Effector memory CD4-positive, alpha-beta T cell (primary cell): ENCODE data around the gene SF3B2.
"Not testable (repeated sequence)": the region's sequence is repeated elsewhere in the genome, so short reads cannot be mapped to it uniquely, and the experiment has no call there.

Experiments
- DNase-seq, 3 donors: peaks; one replicate each; pipeline ENCODE4 v3.0.0-alpha.2; 2020
- H3K27ac ChIP-seq: 2 replicates; pipeline ENCODE4 v1.7.0; 2013; ENCODE audit warnings: mild to moderate bottlenecking, low read length, moderate library complexity; ENCODE audit not compliant: insufficient read depth, poor library complexity, severe bottlenecking
- H3K27me3 ChIP-seq: replicated peaks from 2 replicates; pipeline ENCODE4 v1.7.0; 2013; ENCODE audit warnings: mild to moderate bottlenecking, low read length; ENCODE audit not compliant: insufficient read depth, control insufficient read depth, poor library complexity, severe bottlenecking
- H3K36me3 ChIP-seq: 2 replicates; pipeline ENCODE4 v1.7.0; 2013; ENCODE audit warnings: mild to moderate bottlenecking, low read length, moderate library complexity; ENCODE audit not compliant: control insufficient read depth, insufficient read depth
- H3K4me1 ChIP-seq: 2 replicates; pipeline ENCODE4 v1.7.0; 2013; ENCODE audit warnings: low read length, mild to moderate bottlenecking; ENCODE audit not compliant: control insufficient read depth, insufficient read depth, poor library complexity, severe bottlenecking
- H3K4me3 ChIP-seq: 2 replicates; pipeline ENCODE4 v1.7.0; 2013; ENCODE audit warnings: low read length, low read depth, mild to moderate bottlenecking; ENCODE audit not compliant: insufficient read depth, poor library complexity, severe bottlenecking
- H3K9me3 ChIP-seq: 2 replicates; pipeline ENCODE4 v1.7.0; 2013; ENCODE audit warnings: mild to moderate bottlenecking, low read length, moderate library complexity; ENCODE audit not compliant: control insufficient read depth

SF3B2 gene

GRCh38 chr11:66072518-66072917 is 20.4 kb downstream of the SF3B2 start:
- no peaks in the 10 kb centered on the region for H3K27me3 ChIP-seq
- no peaks in the 10 kb centered on the region for H3K9me3 ChIP-seq
- H3K4me3 ChIP-seq = peak overlapping the region; percentile 79
- peaks cover 16% of the 10 kb centered on the region for H3K36me3 ChIP-seq
- H3K27ac ChIP-seq = peak overlapping the region; percentile 12
- peaks cover 28% of the 10 kb centered on the region for H3K4me1 ChIP-seq
- no peak for DNase-seq

GRCh38 chr11:66073669-66074068 is 21.5 kb downstream of the SF3B2 start:
- DNase-seq = no peak
- H3K9me3 ChIP-seq = no peaks in the 10 kb centered on the region
- H3K4me3 ChIP-seq = no peak overlapping the region
- peaks cover 30% of the 10 kb centered on the region for H3K4me1 ChIP-seq
- no peaks in the 10 kb centered on the region for H3K27me3 ChIP-seq
- H3K36me3 ChIP-seq = peaks cover 6% of the 10 kb centered on the region
- no peak overlapping the region for H3K27ac ChIP-seq

- Histone ChIP-seq H3K36me3 (peaks cover 6% of the 10 kb centered on the region), H3K9me3 (no peaks in the 10 kb centered on the region), H3K27ac (no peak overlapping the region), H3K4me1 (peaks cover 32% of the 10 kb centered on the region), H3K27me3 (no peaks in the 10 kb centered on the region), H3K4me3 (no peak overlapping the region)
- no peak for DNase-seq
Observed at GRCh38 chr11:66075273-66075672, 23.1 kb downstream of the SF3B2 start.

- H3K36me3 ChIP-seq = peaks cover 6% of the 10 kb centered on the region
- no peak for DNase-seq
- H3K4me3 ChIP-seq = no peak overlapping the region
- H3K4me1 ChIP-seq = peaks cover 41% of the 10 kb centered on the region
- no peaks in the 10 kb centered on the region for H3K9me3 ChIP-seq
- no peak overlapping the region for H3K27ac ChIP-seq
- no peaks in the 10 kb centered on the region for H3K27me3 ChIP-seq
Observed at GRCh38 chr11:66076561-66076960, 24.4 kb downstream of the SF3B2 start.

- Histone ChIP-seq H3K4me3 (no peak overlapping the region), H3K4me1 (peaks cover 46% of the 10 kb centered on the region)
- no peak for DNase-seq
Observed at GRCh38 chr11:66077927-66078326, 25.8 kb downstream of the SF3B2 start.

GRCh38 chr11:66078949-66079348 is 26.8 kb downstream of the SF3B2 start:
- H3K27ac ChIP-seq = peak overlapping the region; percentile 76
- H3K4me3 ChIP-seq, H3K27me3 ChIP-seq, H3K9me3 ChIP-seq, H3K36me3 ChIP-seq, DNase-seq: not testable (repeated sequence)
- H3K4me1 ChIP-seq = peaks cover 52% of the 10 kb centered on the region

More at GRCh38 chr11:66077927-66078326, 25.8 kb downstream of the SF3B2 start:
- Histone ChIP-seq H3K36me3 (peaks cover 6% of the 10 kb centered on the region), H3K27me3 (no peaks in the 10 kb centered on the region), H3K27ac (no peak overlapping the region), H3K9me3 (no peaks in the 10 kb centered on the region)

- Histone ChIP-seq H3K4me1 (peaks cover 59% of the 10 kb centered on the region), H3K4me3 (no peak overlapping the region), H3K36me3 (peaks cover 6% of the 10 kb centered on the region), H3K27ac (peak overlapping the region; percentile 76), H3K9me3 (no peaks in the 10 kb centered on the region), H3K27me3 (no peaks in the 10 kb centered on the region)
- peak; percentile 59 to 70 (median 68) for DNase-seq
Observed at GRCh38 chr11:66080055-66080817, 28.1 kb downstream of the SF3B2 start.

- no peaks in the 10 kb centered on the region for H3K9me3 ChIP-seq
- DNase-seq = peak; percentile 61 to 74 (median 70)
- no peaks in the 10 kb centered on the region for H3K27me3 ChIP-seq
- H3K4me3 ChIP-seq = peak overlapping the region; percentile 20
- H3K27ac ChIP-seq = peak overlapping the region; percentile 76
- H3K36me3 ChIP-seq = no peaks in the 10 kb centered on the region
- peaks cover 59% of the 10 kb centered on the region for H3K4me1 ChIP-seq
Observed at GRCh38 chr11:66081505-66081904, 29.3 kb downstream of the SF3B2 start.

- Histone ChIP-seq H3K4me3 (no peak overlapping the region), H3K9me3 (no peaks in the 10 kb centered on the region), H3K36me3 (no peaks in the 10 kb centered on the region), H3K27ac (peak overlapping the region; percentile 42), H3K4me1 (peaks cover 62% of the 10 kb centered on the region), H3K27me3 (no peaks in the 10 kb centered on the region)
- no peak for DNase-seq
Observed at GRCh38 chr11:66082946-66083698, 31.0 kb downstream of the SF3B2 start.

GRCh38 chr11:66083767-66084166 is 31.6 kb downstream of the SF3B2 start:
- H3K9me3 ChIP-seq = no peaks in the 10 kb centered on the region
- no peak overlapping the region for H3K4me3 ChIP-seq
- H3K36me3 ChIP-seq = no peaks in the 10 kb centered on the region
- no peaks in the 10 kb centered on the region for H3K27me3 ChIP-seq
- H3K4me1 ChIP-seq = peaks cover 56% of the 10 kb centered on the region
- H3K27ac ChIP-seq = peak overlapping the region; percentile 42
- no peak for DNase-seq
